GM19099 (cell line): ENCODE data around the gene CCDC167.

Experiments
- POLR2A ChIP-seq: IDR thresholded peaks from 3 replicates; pipeline ENCODE4 v1.6.1; 2011; ENCODE audit warnings: low read depth; ENCODE audit not compliant: insufficient read length; ENCODE audit errors: extremely low read depth

Gene CCDC167

DNA sequence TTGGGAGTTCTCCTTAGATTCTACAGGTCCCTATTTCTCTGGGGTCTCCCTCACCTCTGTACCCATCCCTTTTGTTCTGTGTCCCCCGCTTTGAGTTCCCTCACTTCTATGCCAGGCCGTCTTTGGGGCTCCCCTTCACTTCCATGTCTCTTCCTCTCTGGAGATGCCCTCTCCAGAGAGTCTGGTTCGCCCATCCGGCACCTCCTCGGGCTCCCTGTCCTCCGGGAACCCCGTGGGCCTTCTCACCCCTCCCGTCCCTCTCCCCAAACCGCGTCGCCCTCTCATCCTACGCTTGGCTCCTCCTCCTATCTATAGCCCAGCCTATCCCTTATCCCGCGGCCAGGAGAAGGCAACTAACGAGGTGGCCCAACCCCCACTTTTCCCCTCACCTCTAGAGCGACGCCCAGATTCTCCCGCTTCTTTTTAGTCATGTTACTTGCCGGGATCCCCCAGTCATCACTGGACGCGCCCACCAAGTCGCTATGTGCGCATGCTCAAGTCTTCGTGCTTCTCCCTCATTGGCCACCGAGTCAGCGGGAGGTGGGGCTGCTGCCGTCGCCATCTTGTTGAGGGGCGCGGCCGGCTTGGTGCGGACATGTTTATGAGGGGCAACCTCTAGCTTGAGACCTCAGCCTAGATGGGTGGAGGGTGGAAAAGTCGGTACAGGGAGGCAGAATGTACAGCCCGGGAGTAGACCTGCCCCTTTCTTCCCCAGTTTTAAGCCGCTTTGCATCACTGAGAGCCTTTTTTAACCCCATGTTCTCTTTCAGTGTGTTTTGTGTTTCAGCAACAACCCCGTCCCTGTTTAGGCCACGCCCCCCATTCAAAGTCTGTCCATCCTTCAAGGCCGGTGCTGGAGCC is at the start of gene CCDC167:
Gene CCDC167, minus strand, starts transcription at position 461 of the 861 bp plus-strand sequence. Its CDS starts 30 bp downstream, at position 431.
- TF ChIP-seq POLR2A: no peak

- TF ChIP-seq POLR2A: no peak
Observed at GRCh38 chr6:37549154-37549553, 49.5 kb upstream of the CCDC167 start.

- TF ChIP-seq POLR2A: no peak
Observed at GRCh38 chr6:37548067-37548674, 48.5 kb upstream of the CCDC167 start.

DNA sequence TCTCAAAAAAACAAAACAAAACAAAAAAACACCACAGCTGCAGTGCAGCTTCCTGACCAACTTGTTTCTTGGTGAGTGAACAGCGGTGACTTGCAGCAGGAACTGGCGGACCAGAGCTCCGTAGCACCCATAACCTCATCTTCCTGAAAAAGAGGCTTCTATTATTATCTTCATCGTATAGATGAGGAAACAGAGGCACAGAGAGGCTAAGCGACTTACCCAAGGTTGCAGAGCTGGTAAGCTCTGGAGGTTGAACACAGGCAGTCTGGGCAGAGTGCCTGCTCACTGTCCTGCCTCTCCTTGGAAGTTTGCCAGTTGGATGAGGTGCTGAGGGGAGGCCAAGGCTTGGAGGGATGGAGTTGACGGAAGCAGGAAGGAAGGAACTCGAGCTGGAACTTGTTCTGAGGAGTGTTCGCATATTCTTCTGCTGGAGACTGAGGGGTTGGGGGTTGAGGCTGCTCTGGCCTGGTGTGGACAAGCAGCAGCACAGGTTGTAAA is 47.9 kb upstream of the CCDC167 start:
- peak; percentile 39 for TF ChIP-seq POLR2A

DNA sequence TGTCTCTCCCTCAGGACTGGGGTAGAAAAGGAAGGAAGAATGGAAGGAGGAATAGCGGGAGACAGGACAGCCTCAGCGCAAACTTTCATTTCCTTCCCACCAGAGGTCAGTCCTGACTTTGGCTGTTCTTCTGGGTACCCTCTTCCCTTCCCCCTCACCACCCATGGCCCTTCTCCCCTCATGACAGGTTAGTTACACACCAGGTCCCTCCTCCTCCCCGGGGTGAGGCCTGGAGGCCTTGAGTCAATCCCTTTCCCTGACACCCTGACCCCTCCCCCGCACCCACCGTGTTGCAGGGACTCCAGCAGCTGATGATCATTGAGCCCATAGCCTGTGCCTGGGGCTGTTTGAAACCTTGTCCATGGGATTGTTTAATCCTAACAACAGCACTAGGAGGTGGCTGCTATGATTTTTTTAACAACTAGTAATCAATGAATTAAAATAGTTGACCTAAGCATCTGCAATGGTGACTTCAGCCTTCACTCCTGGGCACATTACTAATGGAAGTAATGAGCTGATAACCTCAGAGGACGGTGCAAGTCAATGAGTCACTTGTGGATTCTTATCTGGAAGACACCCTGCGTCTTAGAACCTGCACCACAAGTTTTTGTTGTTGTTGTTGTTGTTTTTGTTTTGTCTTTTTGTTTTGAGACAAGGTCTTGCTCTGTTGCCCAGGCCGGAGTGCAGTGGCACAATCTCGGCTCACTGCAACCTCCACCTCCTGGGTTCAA is 46.6 kb upstream of the CCDC167 start:
- TF ChIP-seq POLR2A: no peak

- no peak for TF ChIP-seq POLR2A
Observed at GRCh38 chr6:37544530-37544929, 44.8 kb upstream of the CCDC167 start.

DNA sequence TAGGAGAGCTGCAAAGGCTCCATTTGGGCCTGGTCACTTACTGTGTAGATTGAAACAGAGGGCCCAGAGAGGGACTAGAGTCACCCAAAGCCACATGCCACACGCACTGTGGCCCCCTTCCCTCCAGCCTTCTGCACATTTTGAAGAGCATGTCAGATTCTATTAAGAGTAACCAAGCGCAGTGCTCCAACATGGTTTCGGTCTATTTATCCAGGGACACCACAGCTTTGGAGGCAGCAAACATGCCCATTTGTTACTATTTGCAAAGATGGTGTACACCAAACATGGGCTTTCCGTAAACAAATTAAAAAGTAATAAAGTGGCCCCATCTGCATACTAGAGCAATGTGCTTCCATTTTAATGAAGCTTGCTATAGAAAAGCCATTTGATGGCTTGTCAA is 43.7 kb upstream of the CCDC167 start:
- TF ChIP-seq POLR2A: no peak

DNA sequence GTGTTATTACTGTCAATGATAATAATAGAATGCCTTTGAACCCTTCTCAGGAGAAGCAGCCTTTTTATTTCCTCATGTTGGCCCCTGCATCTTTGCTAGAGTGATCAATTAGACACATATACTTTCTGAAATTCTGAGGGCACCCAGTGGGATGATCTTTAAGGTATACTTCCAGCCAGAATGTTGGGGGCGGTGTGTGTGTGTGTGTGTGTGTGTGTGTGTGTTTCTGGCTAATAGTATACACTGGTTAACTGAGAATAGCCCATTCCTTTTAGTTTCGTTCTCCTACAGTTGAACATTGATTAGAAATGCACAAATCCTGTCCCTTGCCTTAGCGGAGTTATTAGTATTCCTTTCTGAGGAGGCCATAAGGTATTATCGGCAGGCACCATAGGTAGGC is 41.7 kb upstream of the CCDC167 start:
- no peak for TF ChIP-seq POLR2A

- TF ChIP-seq POLR2A: no peak
Observed at GRCh38 chr6:37540390-37540789, 40.7 kb upstream of the CCDC167 start.

DNA sequence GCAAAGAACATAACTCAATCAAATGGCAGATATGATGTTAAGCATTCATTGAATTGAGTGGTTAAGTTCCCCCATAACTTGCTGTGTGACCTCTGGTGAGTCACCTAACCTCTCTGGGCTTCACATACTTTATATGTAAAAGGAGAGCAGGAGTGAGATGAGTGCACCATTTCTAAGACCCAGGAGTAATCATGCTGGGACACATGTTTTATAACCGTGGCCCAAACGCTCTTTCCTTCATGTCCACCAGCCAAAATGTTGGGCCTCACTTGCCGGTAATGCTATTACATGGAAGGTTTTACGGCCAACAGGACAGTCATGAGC is 40.3 kb upstream of the CCDC167 start:
- TF ChIP-seq POLR2A: no peak

GRCh38 chr6:37539171-37540028 is 39.7 kb upstream of the CCDC167 start:
- no peak for TF ChIP-seq POLR2A

DNA sequence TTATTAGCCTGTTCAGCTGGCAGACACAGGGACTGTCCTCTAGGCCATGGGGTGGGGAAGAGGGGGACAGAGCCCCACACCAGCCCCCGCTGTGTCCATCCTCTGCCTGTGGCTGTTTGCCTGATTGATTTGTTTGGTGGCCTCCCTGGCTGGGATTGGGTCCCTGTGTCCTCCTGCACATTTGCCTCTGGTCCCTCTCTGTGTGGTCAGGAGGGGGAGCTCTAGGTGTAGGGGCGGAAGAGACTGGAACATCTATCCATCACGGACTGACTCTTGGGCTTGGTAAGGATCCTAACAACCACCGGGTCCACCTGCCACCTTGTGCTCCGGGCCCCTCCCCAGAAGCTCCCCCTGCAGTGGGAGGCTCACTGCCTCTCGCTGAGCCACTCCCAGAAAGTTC is 38.4 kb upstream of the CCDC167 start:
- no peak for TF ChIP-seq POLR2A

GRCh38 chr6:37537548-37537947 is 37.9 kb upstream of the CCDC167 start:
- TF ChIP-seq POLR2A: no peak

DNA sequence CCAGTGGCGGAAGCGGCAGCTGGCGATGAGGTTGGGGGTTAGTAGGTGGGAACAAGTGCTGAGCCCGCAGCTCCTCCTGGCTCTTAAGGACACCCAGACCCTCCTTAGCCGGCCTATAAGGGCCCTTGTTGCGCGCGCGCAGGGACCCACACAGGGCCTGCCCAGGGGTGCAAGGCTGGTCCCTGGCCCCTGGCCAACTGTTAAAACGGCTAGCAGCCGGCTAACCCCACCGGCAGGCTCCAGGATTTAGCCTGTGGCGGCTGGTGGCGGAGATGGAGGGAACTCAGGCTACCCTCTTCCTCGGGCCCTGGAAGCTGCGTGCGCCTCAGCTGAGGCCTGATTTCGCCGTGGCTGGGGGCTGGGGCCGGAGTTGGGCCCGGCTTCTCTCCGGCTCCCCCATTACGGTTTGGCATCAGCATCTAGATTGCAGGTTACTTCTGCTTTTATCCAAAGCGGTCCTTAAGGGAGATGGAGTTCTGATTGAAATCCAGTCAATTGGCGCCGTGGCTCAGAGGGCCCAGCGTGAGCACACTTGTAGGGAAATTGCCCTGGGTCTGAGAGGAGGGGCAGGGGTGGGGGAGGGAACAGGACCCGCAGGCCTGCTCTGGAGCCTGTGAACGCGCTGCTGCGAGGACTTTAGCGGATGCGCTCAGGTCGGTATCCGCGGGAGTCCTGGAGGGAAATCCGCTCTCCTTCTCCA is 36.9 kb upstream of the CCDC167 start:
- no peak for TF ChIP-seq POLR2A
